Thyroid gland (tissue), 4 donors: ENCODE measurements around the gene USP19.

Source experiments
- POLR2A ChIP-seq, 2 donors: fragments of 450-650 bp; IDR thresholded peaks; one replicate each; pipeline ENCODE4 v1.6.1; 2017; ENCODE audit warnings: antibody characterized with exemption in 2 of 2, mild to moderate bottlenecking in 2 of 2, moderate library complexity in 1 of 2
- TF ChIP-seq, protein P1 (sequence below), 6 experiments: fragments of 200-600 bp in 3 of 6; fragments of 450-650 bp in 3 of 6; sonication (generic) in 3 of 6; IDR thresholded peaks; one replicate each; pipeline ENCODE4 v1.5.1; 2016 to 2019; ENCODE audit warnings: antibody characterized with exemption in 6 of 6, mild to moderate bottlenecking in 2 of 6, inconsistent platforms in 1 of 6, moderate library complexity in 1 of 6

DNA sequence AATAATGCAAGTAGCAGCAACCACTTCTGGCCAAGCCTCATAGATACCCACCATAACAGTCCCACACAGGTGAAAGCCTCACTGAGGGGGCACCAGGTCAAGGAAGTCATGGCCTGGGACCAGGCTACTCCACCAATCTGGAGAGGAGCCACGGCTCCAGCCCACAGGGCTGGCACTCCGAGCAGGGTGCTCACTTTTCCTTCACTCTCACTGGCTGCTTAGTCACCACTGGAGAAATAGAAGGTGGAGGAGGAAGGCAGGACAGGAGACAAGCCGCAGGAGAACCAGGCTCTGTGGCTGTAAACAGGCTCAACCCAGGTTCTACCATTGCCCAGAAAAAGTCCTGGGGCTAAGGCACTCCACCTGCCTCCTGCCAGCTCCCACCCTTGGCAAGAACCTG is 1.2 kb downstream of the USP19 start:
- no peak for TF ChIP-seq POLR2A (IDR thresholded peaks at IDR 0.05)
- TF ChIP-seq, protein P1, sequence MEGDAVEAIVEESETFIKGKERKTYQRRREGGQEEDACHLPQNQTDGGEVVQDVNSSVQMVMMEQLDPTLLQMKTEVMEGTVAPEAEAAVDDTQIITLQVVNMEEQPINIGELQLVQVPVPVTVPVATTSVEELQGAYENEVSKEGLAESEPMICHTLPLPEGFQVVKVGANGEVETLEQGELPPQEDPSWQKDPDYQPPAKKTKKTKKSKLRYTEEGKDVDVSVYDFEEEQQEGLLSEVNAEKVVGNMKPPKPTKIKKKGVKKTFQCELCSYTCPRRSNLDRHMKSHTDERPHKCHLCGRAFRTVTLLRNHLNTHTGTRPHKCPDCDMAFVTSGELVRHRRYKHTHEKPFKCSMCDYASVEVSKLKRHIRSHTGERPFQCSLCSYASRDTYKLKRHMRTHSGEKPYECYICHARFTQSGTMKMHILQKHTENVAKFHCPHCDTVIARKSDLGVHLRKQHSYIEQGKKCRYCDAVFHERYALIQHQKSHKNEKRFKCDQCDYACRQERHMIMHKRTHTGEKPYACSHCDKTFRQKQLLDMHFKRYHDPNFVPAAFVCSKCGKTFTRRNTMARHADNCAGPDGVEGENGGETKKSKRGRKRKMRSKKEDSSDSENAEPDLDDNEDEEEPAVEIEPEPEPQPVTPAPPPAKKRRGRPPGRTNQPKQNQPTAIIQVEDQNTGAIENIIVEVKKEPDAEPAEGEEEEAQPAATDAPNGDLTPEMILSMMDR (IDR thresholded peaks at IDR 0.05): no peak
